Muscle layer of colon (tissue), 2 donors: ENCODE data around the gene PCDHB10.
"Not testable (repeated sequence)": the region's sequence is repeated elsewhere in the genome, so short reads cannot be mapped to it uniquely, and the experiment has no call there.

ENCODE experiments used
- H3K27ac ChIP-seq: one replicate; pipeline ENCODE4 v1.7.0; 2013; ENCODE audit warnings: low read depth, mild to moderate bottlenecking, low read length, moderate library complexity
- H3K27me3 ChIP-seq, 2 donors: one replicate each; pipeline ENCODE4 v1.7.0; 2013; ENCODE audit warnings: low read length in 2 of 2, mild to moderate bottlenecking in 2 of 2; ENCODE audit not compliant: insufficient read depth in 2 of 2, control insufficient read depth in 1 of 2
- H3K36me3 ChIP-seq: one replicate; pipeline ENCODE4 v1.7.0; 2013; ENCODE audit warnings: mild to moderate bottlenecking, low read length; ENCODE audit not compliant: insufficient read depth
- H3K4me1 ChIP-seq: one replicate; pipeline ENCODE4 v1.7.0; 2013; ENCODE audit warnings: mild to moderate bottlenecking, low read length; ENCODE audit not compliant: insufficient read depth
- H3K4me3 ChIP-seq, 2 donors: one replicate each; pipeline ENCODE4 v1.7.0; 2013; ENCODE audit warnings: low read length in 2 of 2, low read depth in 1 of 2, mild to moderate bottlenecking in 1 of 2, moderate library complexity in 1 of 2
- H3K9ac ChIP-seq: one replicate; pipeline ENCODE4 v1.7.0; 2013; ENCODE audit warnings: low read length
- H3K9me3 ChIP-seq: one replicate; pipeline ENCODE4 v1.7.0; 2013; ENCODE audit warnings: mild to moderate bottlenecking, low read length
- donor health status: abdominal sarcoma.
- donor health status: Adenocarcinoma of cecum.

Gene PCDHB10

DNA sequence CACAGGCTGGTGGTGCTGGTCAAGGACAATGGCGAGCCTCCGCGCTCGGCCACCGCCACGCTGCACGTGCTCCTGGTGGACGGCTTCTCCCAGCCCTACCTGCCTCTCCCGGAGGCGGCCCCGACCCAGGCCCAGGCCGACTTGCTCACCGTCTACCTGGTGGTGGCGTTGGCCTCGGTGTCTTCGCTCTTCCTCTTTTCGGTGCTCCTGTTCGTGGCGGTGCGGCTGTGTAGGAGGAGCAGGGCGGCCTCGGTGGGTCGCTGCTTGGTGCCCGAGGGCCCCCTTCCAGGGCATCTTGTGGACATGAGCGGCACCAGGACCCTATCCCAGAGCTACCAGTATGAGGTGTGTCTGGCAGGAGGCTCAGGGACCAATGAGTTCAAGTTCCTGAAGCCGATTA is 23.9 kb downstream of the PCDHB10 start:
- not testable (repeated sequence) for H3K4me3 ChIP-seq, H3K9ac ChIP-seq, H3K36me3 ChIP-seq, H3K27me3 ChIP-seq, H3K27ac ChIP-seq, H3K4me1 ChIP-seq
- H3K9me3 ChIP-seq: peaks cover 41% of the 10 kb centered on the region

DNA sequence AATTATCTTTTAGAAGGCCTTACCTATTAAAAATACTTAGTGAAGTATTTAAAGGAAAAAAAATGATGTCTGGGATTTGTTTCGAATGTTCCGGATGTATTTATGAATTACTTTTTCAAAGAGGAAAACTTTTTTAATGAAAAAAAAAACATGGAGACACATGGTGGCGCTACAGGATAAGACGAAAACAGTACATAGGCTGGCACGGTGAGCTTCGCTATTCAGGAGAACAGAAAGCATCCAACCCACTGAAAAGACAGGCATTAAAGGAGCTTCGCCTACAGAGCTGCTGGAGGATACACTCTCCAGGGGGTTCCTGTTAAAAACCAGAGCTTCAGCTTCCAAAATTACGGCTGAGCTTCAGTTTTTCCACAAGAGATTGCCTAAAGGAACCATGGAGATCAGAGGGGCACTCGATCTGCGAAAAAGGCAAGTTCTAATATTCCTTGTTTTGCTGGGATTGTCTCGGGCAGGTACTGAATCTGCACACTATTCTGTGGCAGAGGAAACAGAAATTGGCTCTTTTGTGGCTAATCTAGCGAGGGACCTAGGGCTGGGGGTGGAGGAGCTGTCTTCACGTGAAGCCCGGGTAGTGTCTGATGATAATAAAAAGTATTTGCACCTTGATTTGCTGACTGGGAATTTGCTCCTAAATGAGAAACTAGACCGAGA is 31.1 kb downstream of the PCDHB10 start, which contains the start of gene PCDHB14:
PCDHB14 (plus strand) TSS at position 232 of the 672 bp plus-strand sequence; CDS start at position 395, 163 bp downstream.
- Histone ChIP-seq H3K9me3 (peaks cover 53% of the 10 kb centered on the region), H3K4me3 (peak within 1 kb of the TSS; percentile 8 to 55), H3K4me1 (no peaks in the 10 kb centered on the region), H3K27ac (no peak within 1 kb of the TSS), H3K36me3 (no peaks in the 10 kb centered on the region), H3K9ac (no peak within 1 kb of the TSS), H3K27me3 (no peaks in the 10 kb centered on the region)

DNA sequence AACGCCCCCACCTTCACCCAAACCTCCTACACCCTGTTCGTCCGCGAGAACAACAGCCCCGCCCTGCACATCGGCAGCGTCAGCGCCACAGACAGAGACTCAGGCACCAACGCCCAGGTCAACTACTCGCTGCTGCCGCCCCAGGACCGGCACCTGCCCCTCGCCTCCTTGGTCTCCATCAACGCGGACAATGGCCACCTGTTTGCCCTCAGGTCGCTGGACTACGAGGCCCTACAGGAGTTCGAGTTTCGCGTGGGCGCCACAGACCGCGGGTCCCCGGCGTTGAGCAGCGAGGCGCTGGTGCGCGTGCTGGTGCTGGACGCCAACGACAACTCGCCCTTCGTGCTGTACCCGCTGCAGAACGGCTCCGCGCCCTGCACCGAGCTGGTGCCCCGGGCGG is 32.7 kb downstream of the PCDHB10 start:
- H3K9ac ChIP-seq, H3K27ac ChIP-seq, H3K36me3 ChIP-seq, H3K4me1 ChIP-seq, H3K27me3 ChIP-seq: not testable (repeated sequence)
- Histone ChIP-seq H3K4me3 (peak overlapping the region in 1 of 2 donors; percentile 55), H3K9me3 (peaks cover 43% of the 10 kb centered on the region)

GRCh38 chr5:141225421-141225820 is 33.3 kb downstream of the PCDHB10 start:
- H3K27ac ChIP-seq, H3K9ac ChIP-seq, H3K27me3 ChIP-seq, H3K4me1 ChIP-seq, H3K36me3 ChIP-seq, H3K4me3 ChIP-seq: not testable (repeated sequence)
- H3K9me3 ChIP-seq: peaks cover 41% of the 10 kb centered on the region

GRCh38 chr5:141234109-141234667 is 42.0 kb downstream of the PCDHB10 start:
- H3K9ac ChIP-seq: no peak overlapping the region
- no peaks in the 10 kb centered on the region for H3K36me3 ChIP-seq
- H3K4me1 ChIP-seq: no peaks in the 10 kb centered on the region
- no peak overlapping the region for H3K27ac ChIP-seq
- no peaks in the 10 kb centered on the region for H3K27me3 ChIP-seq
- H3K4me3 ChIP-seq: peak overlapping the region in 1 of 2 donors; percentile 50
- H3K9me3 ChIP-seq: peaks cover 46% of the 10 kb centered on the region

DNA sequence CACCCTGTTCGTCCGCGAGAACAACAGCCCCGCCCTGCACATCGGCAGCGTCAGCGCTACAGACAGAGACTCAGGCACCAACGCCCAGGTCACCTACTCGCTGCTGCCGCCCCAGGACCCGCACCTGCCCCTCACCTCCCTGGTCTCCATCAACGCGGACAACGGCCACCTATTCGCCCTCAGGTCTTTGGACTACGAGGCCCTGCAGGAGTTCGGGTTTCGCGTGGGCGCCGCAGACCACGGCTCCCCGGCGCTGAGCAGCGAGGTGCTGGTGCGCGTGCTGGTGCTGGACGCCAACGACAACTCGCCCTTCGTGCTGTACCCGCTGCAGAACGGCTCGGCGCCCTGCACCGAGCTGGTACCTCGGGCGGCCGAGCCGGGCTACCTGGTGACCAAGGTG is 43.8 kb downstream of the PCDHB10 start:
- H3K4me3 ChIP-seq: peak overlapping the region in 1 of 2 donors; percentile 50
- not testable (repeated sequence) for H3K27ac ChIP-seq, H3K9ac ChIP-seq, H3K27me3 ChIP-seq, H3K36me3 ChIP-seq, H3K4me1 ChIP-seq
- peaks cover 59% of the 10 kb centered on the region for H3K9me3 ChIP-seq

DNA sequence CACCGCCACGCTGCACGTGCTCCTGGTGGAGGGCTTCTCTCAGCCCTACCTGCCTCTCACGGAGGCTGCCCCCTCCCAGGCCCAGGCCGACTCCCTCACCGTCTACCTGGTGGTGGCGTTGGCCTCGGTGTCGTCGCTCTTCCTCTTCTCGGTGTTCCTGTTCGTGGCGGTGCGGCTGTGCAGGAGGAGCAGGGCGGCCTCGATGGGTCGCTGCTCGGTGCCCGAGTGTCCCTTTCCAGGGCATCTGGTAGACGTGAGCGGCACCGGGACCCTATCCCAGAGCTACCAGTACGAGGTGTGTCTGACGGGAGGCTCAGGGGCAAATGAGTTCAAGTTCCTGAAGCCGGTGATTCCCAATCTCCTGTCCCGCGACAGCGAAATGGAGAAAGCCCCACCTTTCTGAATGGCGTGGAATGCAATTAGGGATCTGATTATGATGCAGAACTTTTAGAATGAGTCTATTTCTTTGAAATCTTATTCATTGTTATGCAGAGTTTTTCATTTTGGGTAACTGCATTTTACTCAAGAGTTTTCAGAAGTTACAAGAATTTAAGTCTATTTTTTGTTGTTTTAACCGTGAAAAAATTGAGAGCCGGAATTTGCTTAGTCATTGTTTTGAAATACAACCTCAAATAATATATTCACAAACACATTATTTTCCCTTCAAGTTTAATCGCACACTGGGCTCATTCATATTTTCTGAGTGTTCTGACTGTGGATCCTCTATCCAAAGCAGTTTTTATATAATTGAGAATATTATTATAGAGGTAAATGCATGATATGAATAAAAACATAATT is 44.6 kb downstream of the PCDHB10 start:
- H3K27ac ChIP-seq: no peak overlapping the region
- H3K9me3 ChIP-seq: peaks cover 62% of the 10 kb centered on the region
- no peaks in the 10 kb centered on the region for H3K27me3 ChIP-seq
- H3K36me3 ChIP-seq: no peaks in the 10 kb centered on the region
- no peak overlapping the region for H3K4me3 ChIP-seq
- no peak overlapping the region for H3K9ac ChIP-seq
- H3K4me1 ChIP-seq: no peaks in the 10 kb centered on the region

DNA sequence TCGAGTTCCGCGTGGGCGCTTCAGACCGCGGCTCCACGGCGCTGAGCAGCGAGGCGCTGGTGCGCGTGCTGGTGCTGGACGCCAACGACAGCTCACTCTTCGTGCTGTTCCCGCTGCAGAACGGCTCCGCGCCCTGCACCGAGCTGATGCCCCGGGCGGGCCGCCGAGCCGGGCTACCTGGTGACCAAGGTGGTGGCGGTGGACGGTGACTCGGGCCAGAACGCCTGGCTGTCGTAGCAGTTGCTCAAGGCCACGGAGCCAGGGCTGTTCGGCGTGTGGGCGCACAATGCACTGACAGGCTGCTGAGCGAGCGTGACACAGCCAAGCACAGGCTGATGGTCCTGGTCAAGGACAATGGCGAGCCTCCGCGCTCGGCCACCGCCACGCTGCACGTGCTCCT is 49.3 kb downstream of the PCDHB10 start:
- Histone ChIP-seq H3K27ac (no peak overlapping the region), H3K4me3 (no peak overlapping the region), H3K4me1 (no peaks in the 10 kb centered on the region), H3K9ac (no peak overlapping the region), H3K9me3 (peaks cover 78% of the 10 kb centered on the region), H3K36me3 (no peaks in the 10 kb centered on the region), H3K27me3 (no peaks in the 10 kb centered on the region)
